ENCODE results near the gene LDLRAD4.
"Not testable (repeated sequence)": the region's sequence is repeated elsewhere in the genome, so short reads cannot be mapped to it uniquely, and the experiment has no call there.

LDLRAD4 gene

GRCh38 chr18:13677350-13677749, 458.8 kb downstream of the LDLRAD4 start:
- DNase-seq (ENCODE audit: low read depth), result not testable (repeated sequence)

GRCh38 chr18:13680612-13681011, 462.1 kb downstream of the LDLRAD4 start:
- DNase-seq (ENCODE audit: low read depth), result no peak

- no peak for DNase-seq (ENCODE audit: low read depth)
Observed at GRCh38 chr18:13681701-13682100, 463.1 kb downstream of the LDLRAD4 start.

- DNase-seq (ENCODE audit: low read depth), result no peak
Observed at GRCh38 chr18:13684546-13684945, 466.0 kb downstream of the LDLRAD4 start.

- DNase-seq (ENCODE audit: low read depth), result no peak
Observed at GRCh38 chr18:13688191-13689136, 469.9 kb downstream of the LDLRAD4 start.

- DNase-seq (ENCODE audit: low read depth), result not testable (repeated sequence)
Observed at GRCh38 chr18:13690060-13690459, 471.5 kb downstream of the LDLRAD4 start.

GRCh38 chr18:13695337-13695736, 476.8 kb downstream of the LDLRAD4 start:
- DNase-seq (ENCODE audit: low read depth), result not testable (repeated sequence)

GRCh38 chr18:13696961-13697360, 478.4 kb downstream of the LDLRAD4 start:
- no peak for DNase-seq (ENCODE audit: low read depth)

- no peak for DNase-seq (ENCODE audit: low read depth)
Observed at GRCh38 chr18:13700153-13700552, 481.6 kb downstream of the LDLRAD4 start.
